ENCODE measurements around the gene VWA3B.
"Not testable (repeated sequence)": the region's sequence is repeated elsewhere in the genome, so short reads cannot be mapped to it uniquely, and the experiment has no call there.

Gene VWA3B

GRCh38 chr2:98300141-98300874, 213.3 kb downstream of the VWA3B start:
- DNase-seq = no peak
- Histone ChIP-seq H4K8ac (ENCODE audit: low read depth, low read length) (no peak overlapping the region), H3K4me1 (ENCODE audit: control insufficient read depth, low read depth, low read length) (no peaks in the 10 kb centered on the region), H3K27ac (ENCODE audit: low read depth, low read length) (no peak overlapping the region), H3K4ac (ENCODE audit: low read depth, low read length) (no peak overlapping the region), H3K56ac (ENCODE audit: low read length) (no peak overlapping the region), H2AK5ac (ENCODE audit: low read length) (no peak overlapping the region), H3K9ac (ENCODE audit: low read length) (no peak overlapping the region), H3K36me3 (ENCODE audit: control insufficient read depth, insufficient read depth, low read length) (no peaks in the 10 kb centered on the region), H3K79me2 (ENCODE audit: control insufficient read depth, insufficient read depth, low read length) (no peaks in the 10 kb centered on the region), H4K5ac (ENCODE audit: low read length) (no peak overlapping the region), H2BK15ac (replicated peaks; ENCODE audit: low read depth) (no peak overlapping the region), H2BK5ac (ENCODE audit: low read length) (no peak overlapping the region), H3K27me3 (ENCODE audit: insufficient read depth, low read length, poor library complexity) (no peaks in the 10 kb centered on the region), H3K4me3 (ENCODE audit: low read length) (no peak overlapping the region), H2BK120ac (ENCODE audit: low read depth, low read length) (no peak overlapping the region), H3K23ac (ENCODE audit: low read length) (no peak overlapping the region), H3K18ac (ENCODE audit: low read length) (no peak overlapping the region), H3K79me1 (ENCODE audit: low read length) (no peaks in the 10 kb centered on the region), H3K4me2 (ENCODE audit: low read length) (no peak overlapping the region)
- no CpG with 5 or more reads among the region's 12 CpGs for WGBS (ENCODE audit: extremely low coverage, insufficient coverage, low lambda C conversion rate)

GRCh38 chr2:98301469-98301868, 214.5 kb downstream of the VWA3B start:
- H3K4me1 ChIP-seq (ENCODE audit: control insufficient read depth, low read depth, low read length) = no peaks in the 10 kb centered on the region
- WGBS (ENCODE audit: extremely low coverage, insufficient coverage, low lambda C conversion rate) = no CpG with 5 or more reads among the region's 5 CpGs
- H3K23ac ChIP-seq (ENCODE audit: low read length) = no peak overlapping the region
- no peak overlapping the region for H2BK5ac ChIP-seq (ENCODE audit: low read length)
- H3K9ac ChIP-seq (ENCODE audit: low read length) = no peak overlapping the region
- no peak overlapping the region for H3K4me3 ChIP-seq (ENCODE audit: low read length)
- no peak overlapping the region for H4K5ac ChIP-seq (ENCODE audit: low read length)
- H2BK15ac ChIP-seq (replicated peaks; ENCODE audit: low read depth) = no peak overlapping the region
- H3K79me2 ChIP-seq (ENCODE audit: control insufficient read depth, insufficient read depth, low read length) = no peaks in the 10 kb centered on the region
- H3K27me3 ChIP-seq (ENCODE audit: insufficient read depth, low read length, poor library complexity) = no peaks in the 10 kb centered on the region
- H3K27ac ChIP-seq (ENCODE audit: low read depth, low read length) = no peak overlapping the region
- H3K4me2 ChIP-seq (ENCODE audit: low read length) = no peak overlapping the region
- H3K18ac ChIP-seq (ENCODE audit: low read length) = no peak overlapping the region
- H3K4ac ChIP-seq (ENCODE audit: low read depth, low read length) = no peak overlapping the region
- no peaks in the 10 kb centered on the region for H3K36me3 ChIP-seq (ENCODE audit: control insufficient read depth, insufficient read depth, low read length)
- no peak overlapping the region for H2BK120ac ChIP-seq (ENCODE audit: low read depth, low read length)
- H2AK5ac ChIP-seq (ENCODE audit: low read length) = no peak overlapping the region
- no peak overlapping the region for H4K8ac ChIP-seq (ENCODE audit: low read depth, low read length)
- no peak overlapping the region for H3K56ac ChIP-seq (ENCODE audit: low read length)
- H3K79me1 ChIP-seq (ENCODE audit: low read length) = no peaks in the 10 kb centered on the region
- no peak for DNase-seq

GRCh38 chr2:98307131-98307696, 220.2 kb downstream of the VWA3B start:
- not testable (repeated sequence) for H3K23ac ChIP-seq (ENCODE audit: low read length); H2BK5ac ChIP-seq (ENCODE audit: low read length); H3K4me1 ChIP-seq (ENCODE audit: control insufficient read depth, low read depth, low read length); H3K4ac ChIP-seq (ENCODE audit: low read depth, low read length); H3K4me2 ChIP-seq (ENCODE audit: low read length); DNase-seq; H2AK5ac ChIP-seq (ENCODE audit: low read length); H3K79me1 ChIP-seq (ENCODE audit: low read length); H2BK120ac ChIP-seq (ENCODE audit: low read depth, low read length); H3K79me2 ChIP-seq (ENCODE audit: control insufficient read depth, insufficient read depth, low read length); H3K56ac ChIP-seq (ENCODE audit: low read length); H3K27me3 ChIP-seq (ENCODE audit: insufficient read depth, low read length, poor library complexity); H4K5ac ChIP-seq (ENCODE audit: low read length); H3K18ac ChIP-seq (ENCODE audit: low read length); H3K27ac ChIP-seq (ENCODE audit: low read depth, low read length); H3K36me3 ChIP-seq (ENCODE audit: control insufficient read depth, insufficient read depth, low read length); H3K4me3 ChIP-seq (ENCODE audit: low read length); H2BK15ac ChIP-seq (replicated peaks; ENCODE audit: low read depth); H4K8ac ChIP-seq (ENCODE audit: low read depth, low read length); H3K9ac ChIP-seq (ENCODE audit: low read length)
- no CpG with 5 or more reads among the region's 9 CpGs for WGBS (ENCODE audit: extremely low coverage, insufficient coverage, low lambda C conversion rate)

- Histone ChIP-seq H3K9ac (ENCODE audit: low read length) (no peak overlapping the region), H3K4me2 (ENCODE audit: low read length) (no peak overlapping the region), H3K56ac (ENCODE audit: low read length) (no peak overlapping the region), H3K27ac (ENCODE audit: low read depth, low read length) (no peak overlapping the region), H3K23ac (ENCODE audit: low read length) (no peak overlapping the region), H3K4ac (ENCODE audit: low read depth, low read length) (no peak overlapping the region), H3K79me1 (ENCODE audit: low read length) (no peaks in the 10 kb centered on the region), H4K8ac (ENCODE audit: low read depth, low read length) (no peak overlapping the region), H3K36me3 (ENCODE audit: control insufficient read depth, insufficient read depth, low read length) (no peaks in the 10 kb centered on the region), H3K4me1 (ENCODE audit: control insufficient read depth, low read depth, low read length) (no peaks in the 10 kb centered on the region), H4K5ac (ENCODE audit: low read length) (no peak overlapping the region), H2BK15ac (replicated peaks; ENCODE audit: low read depth) (no peak overlapping the region), H3K4me3 (ENCODE audit: low read length) (no peak overlapping the region), H2BK5ac (ENCODE audit: low read length) (no peak overlapping the region), H3K18ac (ENCODE audit: low read length) (no peak overlapping the region), H3K27me3 (ENCODE audit: insufficient read depth, low read length, poor library complexity) (no peaks in the 10 kb centered on the region), H2BK120ac (ENCODE audit: low read depth, low read length) (no peak overlapping the region), H2AK5ac (ENCODE audit: low read length) (no peak overlapping the region), H3K79me2 (ENCODE audit: control insufficient read depth, insufficient read depth, low read length) (no peaks in the 10 kb centered on the region)
- no peak for DNase-seq
- WGBS (ENCODE audit: extremely low coverage, insufficient coverage, low lambda C conversion rate) = no CpG with 5 or more reads among the region's 8 CpGs
These were observed 221.1 kb downstream of the VWA3B start for GRCh38 chr2:98308068-98308467.

- no peak overlapping the region for H3K4ac ChIP-seq (ENCODE audit: low read depth, low read length)
- no peak overlapping the region for H2BK120ac ChIP-seq (ENCODE audit: low read depth, low read length)
- H4K5ac ChIP-seq (ENCODE audit: low read length) = no peak overlapping the region
- H2BK15ac ChIP-seq (replicated peaks; ENCODE audit: low read depth) = no peak overlapping the region
- WGBS (ENCODE audit: extremely low coverage, insufficient coverage, low lambda C conversion rate) = no CpG with 5 or more reads among the region's 4 CpGs
- no peak overlapping the region for H3K56ac ChIP-seq (ENCODE audit: low read length)
- no peaks in the 10 kb centered on the region for H3K79me1 ChIP-seq (ENCODE audit: low read length)
- H4K8ac ChIP-seq (ENCODE audit: low read depth, low read length) = no peak overlapping the region
- no peak for DNase-seq
- H3K4me3 ChIP-seq (ENCODE audit: low read length) = no peak overlapping the region
- no peaks in the 10 kb centered on the region for H3K79me2 ChIP-seq (ENCODE audit: control insufficient read depth, insufficient read depth, low read length)
- no peaks in the 10 kb centered on the region for H3K27me3 ChIP-seq (ENCODE audit: insufficient read depth, low read length, poor library complexity)
- no peak overlapping the region for H2BK5ac ChIP-seq (ENCODE audit: low read length)
- H3K4me2 ChIP-seq (ENCODE audit: low read length) = no peak overlapping the region
- no peak overlapping the region for H3K9ac ChIP-seq (ENCODE audit: low read length)
- no peak overlapping the region for H3K27ac ChIP-seq (ENCODE audit: low read depth, low read length)
- no peak overlapping the region for H3K18ac ChIP-seq (ENCODE audit: low read length)
- no peak overlapping the region for H3K23ac ChIP-seq (ENCODE audit: low read length)
- peaks cover 2% of the 10 kb centered on the region for H3K4me1 ChIP-seq (ENCODE audit: control insufficient read depth, low read depth, low read length)
- no peak overlapping the region for H2AK5ac ChIP-seq (ENCODE audit: low read length)
- no peaks in the 10 kb centered on the region for H3K36me3 ChIP-seq (ENCODE audit: control insufficient read depth, insufficient read depth, low read length)
These were observed 221.6 kb downstream of the VWA3B start for GRCh38 chr2:98308532-98308931.

GRCh38 chr2:98309580-98309979, 222.6 kb downstream of the VWA3B start:
- Histone ChIP-seq H3K56ac (ENCODE audit: low read length) (no peak overlapping the region), H3K79me2 (ENCODE audit: control insufficient read depth, insufficient read depth, low read length) (no peaks in the 10 kb centered on the region), H3K4me1 (ENCODE audit: control insufficient read depth, low read depth, low read length) (peaks cover 2% of the 10 kb centered on the region), H3K18ac (ENCODE audit: low read length) (no peak overlapping the region), H3K27ac (ENCODE audit: low read depth, low read length) (no peak overlapping the region), H2AK5ac (ENCODE audit: low read length) (no peak overlapping the region), H2BK5ac (ENCODE audit: low read length) (no peak overlapping the region), H4K8ac (ENCODE audit: low read depth, low read length) (no peak overlapping the region), H2BK15ac (replicated peaks; ENCODE audit: low read depth) (no peak overlapping the region), H3K23ac (ENCODE audit: low read length) (no peak overlapping the region), H3K79me1 (ENCODE audit: low read length) (no peaks in the 10 kb centered on the region), H3K4ac (ENCODE audit: low read depth, low read length) (no peak overlapping the region), H3K4me3 (ENCODE audit: low read length) (no peak overlapping the region), H4K5ac (ENCODE audit: low read length) (no peak overlapping the region), H3K9ac (ENCODE audit: low read length) (no peak overlapping the region), H3K36me3 (ENCODE audit: control insufficient read depth, insufficient read depth, low read length) (no peaks in the 10 kb centered on the region), H3K27me3 (ENCODE audit: insufficient read depth, low read length, poor library complexity) (no peaks in the 10 kb centered on the region), H2BK120ac (ENCODE audit: low read depth, low read length) (no peak overlapping the region), H3K4me2 (ENCODE audit: low read length) (no peak overlapping the region)
- no CpG with 5 or more reads among the region's 11 CpGs for WGBS (ENCODE audit: extremely low coverage, insufficient coverage, low lambda C conversion rate)
- no peak for DNase-seq
